Astrocyte (in vitro differentiated cells and primary cell): Measurements from ENCODE around the gene SUPT3H. TPM values are rescaled to one million over a fixed set of nuclear protein-coding genes. Genes with fewer than 3 reads are reported as not detected.

Source experiments
- DNase-seq: peaks from one replicate; pipeline ENCODE4 v3.0.0-alpha.2; 2010; ENCODE audit warnings: low read depth
- FAIRE-seq: peaks from 2 replicates; lab custom pipeline; 2011; peaks lifted over from hg19 to GRCh38; lab: Jason Lieb, UNC
- H2AFZ ChIP-seq: 2 replicates; pipeline ENCODE4 v1.6.0; 2012; ENCODE audit warnings: low read depth, low read length, inconsistent platforms
- H3K27ac ChIP-seq: 2 replicates; pipeline ENCODE4 v1.5.1; 2011; ENCODE audit warnings: low read depth, low read length, inconsistent platforms
- H3K27me3 ChIP-seq: 2 replicates; pipeline ENCODE4 v1.6.0; 2011; ENCODE audit warnings: low read length, inconsistent platforms; ENCODE audit not compliant: insufficient read depth
- H3K36me3 ChIP-seq: 2 replicates; pipeline ENCODE4 v1.5.1; 2011; ENCODE audit warnings: low read length, inconsistent platforms; ENCODE audit not compliant: insufficient read depth
- H3K4me1 ChIP-seq: 2 replicates; pipeline ENCODE4 v1.5.1; 2011; ENCODE audit warnings: low read length, inconsistent platforms; ENCODE audit not compliant: insufficient read depth
- H3K4me2 ChIP-seq: 2 replicates; pipeline ENCODE4 v1.6.0; 2012; ENCODE audit warnings: low read length, inconsistent platforms
- H3K4me3 ChIP-seq: 2 replicates; pipeline ENCODE4 v1.5.1; 2011; ENCODE audit warnings: low read depth, mild to moderate bottlenecking, low read length, inconsistent platforms; ENCODE audit not compliant: insufficient read depth
- H3K79me2 ChIP-seq: 2 replicates; pipeline ENCODE4 v1.6.0; 2012; ENCODE audit warnings: mild to moderate bottlenecking, low read length, inconsistent platforms; ENCODE audit not compliant: insufficient read depth
- H3K9ac ChIP-seq: 2 replicates; pipeline ENCODE4 v1.6.0; 2012; ENCODE audit warnings: mild to moderate bottlenecking, low read length, inconsistent platforms
- H3K9me3 ChIP-seq: 2 replicates; pipeline ENCODE4 v1.5.1; 2012; ENCODE audit warnings: low read depth, mild to moderate bottlenecking, low read length, inconsistent platforms; ENCODE audit not compliant: insufficient read depth
- H4K20me1 ChIP-seq: 2 replicates; pipeline ENCODE4 v1.6.0; 2012; ENCODE audit warnings: low read length, inconsistent platforms; ENCODE audit not compliant: insufficient read depth
- H3K27ac Mint-ChIP-seq: one replicate; pipeline ENCODE4 v1.8.0; 2021; ENCODE audit warnings: mild to moderate bottlenecking, mixed read lengths; ENCODE audit not compliant: unreplicated experiment
- H3K27me3 Mint-ChIP-seq: one replicate; pipeline ENCODE4 v1.8.0; 2021; ENCODE audit warnings: low read depth, mixed read lengths; ENCODE audit not compliant: unreplicated experiment
- H3K36me3 Mint-ChIP-seq: one replicate; pipeline ENCODE4 v1.8.0; 2021; ENCODE audit warnings: low read depth, mixed read lengths; ENCODE audit not compliant: unreplicated experiment
- H3K4me1 Mint-ChIP-seq: one replicate; pipeline ENCODE4 v1.8.0; 2021; ENCODE audit warnings: low read depth, mixed read lengths; ENCODE audit not compliant: unreplicated experiment
- H3K4me3 Mint-ChIP-seq: one replicate; pipeline ENCODE4 v1.8.0; 2021; ENCODE audit warnings: mild to moderate bottlenecking, moderate library complexity, mixed read lengths; ENCODE audit not compliant: unreplicated experiment
- H3K9me3 Mint-ChIP-seq: one replicate; pipeline ENCODE4 v1.8.0; 2021; ENCODE audit warnings: mild to moderate bottlenecking, mixed read lengths; ENCODE audit not compliant: unreplicated experiment
- CTCF ChIP-seq: IDR thresholded peaks from 2 replicates; pipeline ENCODE4 v1.5.1; 2011; ENCODE audit warnings: low read depth, mild to moderate bottlenecking, inconsistent platforms, low read length, moderate library complexity; ENCODE audit not compliant: insufficient read depth
- EZH2 ChIP-seq: IDR thresholded peaks from 2 replicates; pipeline ENCODE4 v1.6.1; 2012; ENCODE audit warnings: mild to moderate bottlenecking, low read length, inconsistent platforms; ENCODE audit not compliant: insufficient read depth
- total RNA-seq: library from RNA; stranded (reverse); gene quantifications from 2 replicates; pipeline ENCODE4 v1.2.1, GENCODE V29; 2021

The SUPT3H gene
- total RNA-seq, 1 donor from 2014 or later: 12.4 TPM

DNA sequence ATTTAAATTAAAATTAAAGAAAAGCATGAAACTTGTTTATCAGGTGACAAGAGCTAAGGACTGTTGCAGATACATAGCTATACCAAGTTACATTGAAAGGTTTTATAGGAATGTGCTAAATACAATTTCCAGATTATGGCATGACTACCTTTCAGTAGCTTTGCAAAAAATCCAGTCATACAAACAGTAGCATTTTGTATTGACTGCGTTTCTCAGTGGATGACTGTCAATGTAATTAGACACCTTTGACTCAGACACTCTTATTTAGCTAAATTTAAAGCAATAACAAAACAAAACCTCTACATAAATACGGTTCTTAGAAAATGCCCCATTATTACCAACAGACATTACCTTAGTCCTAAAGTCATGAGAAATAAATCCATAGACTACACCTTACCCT lies 325.4 kb downstream of the SUPT3H start:
- peaks cover 46% of the 10 kb centered on the region for H3K4me1 Mint-ChIP-seq
- no peak overlapping the region for H3K9ac ChIP-seq
- DNase-seq (peak; percentile 14), FAIRE-seq (no peak)
- no peak overlapping the region for H3K4me3 ChIP-seq
- peaks cover 6% of the 10 kb centered on the region for H3K4me1 ChIP-seq
- H3K79me2 ChIP-seq: no peaks in the 10 kb centered on the region
- no peak overlapping the region for H3K4me2 ChIP-seq
- no peak overlapping the region for H3K27ac ChIP-seq
- no peaks in the 10 kb centered on the region for H3K27me3 ChIP-seq
- no peak overlapping the region for H3K27ac Mint-ChIP-seq
- no peaks in the 10 kb centered on the region for H3K9me3 Mint-ChIP-seq
- no peaks in the 10 kb centered on the region for H4K20me1 ChIP-seq
- no peak overlapping the region for H2AFZ ChIP-seq
- H3K27me3 Mint-ChIP-seq: no peaks in the 10 kb centered on the region
- no peaks in the 10 kb centered on the region for H3K36me3 Mint-ChIP-seq
- H3K9me3 ChIP-seq: no peaks in the 10 kb centered on the region
- H3K4me3 Mint-ChIP-seq: no peak overlapping the region
- TF ChIP-seq CTCF: no peak
- TF ChIP-seq EZH2: no peak
- H3K36me3 ChIP-seq: no peaks in the 10 kb centered on the region

GRCh38 chr6:45049188-45049843 lies 328.4 kb downstream of the SUPT3H start:
- DNase-seq (no peak), FAIRE-seq (no peak)
- Mint-ChIP-seq H3K27ac (peak overlapping the region; percentile 62), H3K9me3 (no peaks in the 10 kb centered on the region), H3K4me3 (no peak overlapping the region), H3K4me1 (peaks cover 44% of the 10 kb centered on the region), H3K36me3 (no peaks in the 10 kb centered on the region), H3K27me3 (no peaks in the 10 kb centered on the region)
- Histone ChIP-seq H4K20me1 (no peaks in the 10 kb centered on the region), H2AFZ (no peak overlapping the region), H3K4me3 (no peak overlapping the region), H3K9me3 (no peaks in the 10 kb centered on the region), H3K9ac (no peak overlapping the region), H3K27ac (no peak overlapping the region), H3K79me2 (no peaks in the 10 kb centered on the region), H3K4me2 (no peak overlapping the region), H3K36me3 (no peaks in the 10 kb centered on the region), H3K27me3 (no peaks in the 10 kb centered on the region), H3K4me1 (peaks cover 6% of the 10 kb centered on the region)
- TF ChIP-seq CTCF (no peak), EZH2 (no peak)

DNA sequence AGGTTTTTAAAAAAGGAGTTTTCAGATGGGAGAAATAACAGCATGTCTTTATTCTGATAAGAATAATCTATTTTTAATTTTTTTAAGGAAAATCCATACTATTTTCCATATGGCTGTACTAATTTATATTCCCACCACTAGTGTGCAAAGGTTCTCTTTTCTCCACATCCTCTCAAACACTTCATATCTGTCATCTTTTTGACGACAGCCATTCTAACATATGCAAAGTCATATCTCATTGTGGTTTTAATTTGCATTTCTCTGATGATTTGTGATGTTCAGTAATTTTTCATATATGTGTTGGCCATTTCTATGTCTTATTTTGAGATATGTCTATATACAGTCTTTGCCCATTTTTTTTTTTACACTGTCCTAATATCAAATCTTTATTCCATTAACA lies 330.2 kb downstream of the SUPT3H start:
- peaks cover 6% of the 10 kb centered on the region for H3K4me1 ChIP-seq
- no peaks in the 10 kb centered on the region for H3K9me3 ChIP-seq
- H3K9ac ChIP-seq: no peak overlapping the region
- no peak overlapping the region for H3K4me2 ChIP-seq
- no peak overlapping the region for H3K27ac Mint-ChIP-seq
- FAIRE-seq (no peak), DNase-seq (no peak)
- TF ChIP-seq EZH2 (no peak), CTCF (no peak)
- H3K4me1 Mint-ChIP-seq: peaks cover 43% of the 10 kb centered on the region
- no peaks in the 10 kb centered on the region for H3K36me3 ChIP-seq
- no peaks in the 10 kb centered on the region for H4K20me1 ChIP-seq
- no peaks in the 10 kb centered on the region for H3K79me2 ChIP-seq
- no peak overlapping the region for H3K4me3 Mint-ChIP-seq
- no peak overlapping the region for H3K4me3 ChIP-seq
- H2AFZ ChIP-seq: no peak overlapping the region
- H3K9me3 Mint-ChIP-seq: no peaks in the 10 kb centered on the region
- H3K36me3 Mint-ChIP-seq: no peaks in the 10 kb centered on the region
- H3K27ac ChIP-seq: no peak overlapping the region
- H3K27me3 Mint-ChIP-seq: no peaks in the 10 kb centered on the region
- H3K27me3 ChIP-seq: no peaks in the 10 kb centered on the region
